WTC11 (cell line): ENCODE data around the gene CNN2.

ENCODE experiments used
- FOXP1 ChIP-seq: sonication (generic); formaldehyde crosslinking; IDR thresholded peaks from 2 replicates; pipeline ENCODE4 v1.8.0; 2022; ENCODE audit warnings: missing genetic modification reagents, mild to moderate bottlenecking, moderate library complexity, borderline replicate concordance
- NR2C2 ChIP-seq: sonication (generic); formaldehyde crosslinking; IDR thresholded peaks from 2 replicates; pipeline ENCODE4 v1.8.0; 2022; ENCODE audit warnings: mild to moderate bottlenecking, missing genetic modification reagents
- RELA ChIP-seq: sonication (generic); formaldehyde crosslinking; IDR thresholded peaks from 2 replicates; pipeline ENCODE4 v1.8.1; 2022; ENCODE audit warnings: missing genetic modification reagents, mild to moderate bottlenecking, borderline replicate concordance
- ZNF219 ChIP-seq: sonication (generic); formaldehyde crosslinking; IDR thresholded peaks from 2 replicates; pipeline ENCODE4 v1.8.0; 2023; ENCODE audit warnings: missing genetic modification reagents, mild to moderate bottlenecking, borderline replicate concordance
- ZNF416 ChIP-seq: fragments of 250-450 bp; sonication (Bioruptor Pico); IDR thresholded peaks from 2 replicates; pipeline ENCODE4 v1.9.0; 2021; ENCODE audit warnings: mild to moderate bottlenecking, inconsistent platforms
- ZNF423 ChIP-seq: fragments of 250-450 bp; sonication (Bioruptor Pico); IDR thresholded peaks from 2 replicates; pipeline ENCODE4 v2.1.2; 2022; ENCODE audit warnings: mild to moderate bottlenecking, moderate library complexity
- TF ChIP-seq, protein P1 (sequence below): fragments of 200-600 bp; IDR thresholded peaks from 2 replicates; pipeline ENCODE4 v1.8.0; 2022; ENCODE audit warnings: antibody characterized with exemption
- TF ChIP-seq, protein P2 (sequence below): sonication (generic); formaldehyde crosslinking; IDR thresholded peaks from 2 replicates; pipeline ENCODE4 v1.8.0; 2022; ENCODE audit warnings: mild to moderate bottlenecking, missing genetic modification reagents
- TF ChIP-seq, protein P3 (sequence below): sonication (generic); formaldehyde crosslinking; IDR thresholded peaks from 2 replicates; pipeline ENCODE4 v1.8.1; 2023; ENCODE audit warnings: mild to moderate bottlenecking, moderate library complexity, missing genetic modification reagents
- TF ChIP-seq, protein P4 (sequence below): sonication (generic); formaldehyde crosslinking; IDR thresholded peaks from 2 replicates; pipeline ENCODE4 v1.8.1; 2022; ENCODE audit warnings: low read depth, missing genetic modification reagents, borderline replicate concordance

DNA sequence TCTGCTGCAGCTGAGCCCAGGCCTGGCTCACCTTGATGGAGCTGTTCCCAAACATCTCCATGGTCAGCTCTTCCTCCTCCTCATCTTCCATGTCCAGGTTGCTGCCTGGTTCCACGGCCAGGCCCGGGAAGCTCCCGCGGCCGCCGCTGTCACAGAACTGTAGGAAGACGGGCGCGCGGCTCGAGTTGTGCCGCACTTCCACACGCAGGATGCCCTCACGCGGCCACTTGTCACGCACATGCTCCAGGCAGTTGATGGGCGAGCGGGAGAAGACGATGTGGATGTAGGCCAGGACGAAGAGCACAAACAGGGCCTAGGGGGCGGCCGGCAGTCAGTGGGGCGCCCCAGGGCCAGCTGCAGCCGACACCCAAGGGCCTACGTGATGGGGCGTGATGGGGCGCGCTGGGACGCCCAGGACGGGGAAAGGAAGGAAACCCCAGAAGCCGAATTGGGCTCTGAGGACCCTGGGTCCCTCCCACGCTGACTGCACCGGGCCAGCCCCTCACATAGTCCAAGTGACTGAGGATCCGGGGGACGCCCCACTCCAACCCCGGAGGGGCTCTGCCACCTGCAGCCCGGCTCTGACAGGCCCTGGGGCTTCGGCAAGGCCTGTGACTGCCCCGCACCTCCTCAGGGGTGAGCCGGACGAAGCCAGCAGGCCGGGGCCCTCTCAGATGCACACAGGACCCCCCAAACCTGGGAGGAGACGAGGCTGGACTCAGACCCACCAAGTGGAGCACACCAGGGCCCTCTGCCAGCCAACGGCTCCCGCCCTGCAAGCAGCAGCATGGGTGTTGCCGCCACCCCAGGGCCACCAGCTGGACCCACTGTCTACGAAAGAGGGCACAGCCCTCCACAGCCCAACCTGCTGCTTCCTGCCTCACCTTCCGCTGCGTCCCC lies 12.0 kb upstream of the CNN2 start:
- no peak for TF ChIP-seq ZNF423 (CRISPR knock-in tag)
- TF ChIP-seq, protein P1, sequence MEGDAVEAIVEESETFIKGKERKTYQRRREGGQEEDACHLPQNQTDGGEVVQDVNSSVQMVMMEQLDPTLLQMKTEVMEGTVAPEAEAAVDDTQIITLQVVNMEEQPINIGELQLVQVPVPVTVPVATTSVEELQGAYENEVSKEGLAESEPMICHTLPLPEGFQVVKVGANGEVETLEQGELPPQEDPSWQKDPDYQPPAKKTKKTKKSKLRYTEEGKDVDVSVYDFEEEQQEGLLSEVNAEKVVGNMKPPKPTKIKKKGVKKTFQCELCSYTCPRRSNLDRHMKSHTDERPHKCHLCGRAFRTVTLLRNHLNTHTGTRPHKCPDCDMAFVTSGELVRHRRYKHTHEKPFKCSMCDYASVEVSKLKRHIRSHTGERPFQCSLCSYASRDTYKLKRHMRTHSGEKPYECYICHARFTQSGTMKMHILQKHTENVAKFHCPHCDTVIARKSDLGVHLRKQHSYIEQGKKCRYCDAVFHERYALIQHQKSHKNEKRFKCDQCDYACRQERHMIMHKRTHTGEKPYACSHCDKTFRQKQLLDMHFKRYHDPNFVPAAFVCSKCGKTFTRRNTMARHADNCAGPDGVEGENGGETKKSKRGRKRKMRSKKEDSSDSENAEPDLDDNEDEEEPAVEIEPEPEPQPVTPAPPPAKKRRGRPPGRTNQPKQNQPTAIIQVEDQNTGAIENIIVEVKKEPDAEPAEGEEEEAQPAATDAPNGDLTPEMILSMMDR: no peak
- no peak for TF ChIP-seq NR2C2 (CRISPR knock-in tag)
- TF ChIP-seq FOXP1 (CRISPR knock-in tag): no peak
- TF ChIP-seq, protein P2, sequence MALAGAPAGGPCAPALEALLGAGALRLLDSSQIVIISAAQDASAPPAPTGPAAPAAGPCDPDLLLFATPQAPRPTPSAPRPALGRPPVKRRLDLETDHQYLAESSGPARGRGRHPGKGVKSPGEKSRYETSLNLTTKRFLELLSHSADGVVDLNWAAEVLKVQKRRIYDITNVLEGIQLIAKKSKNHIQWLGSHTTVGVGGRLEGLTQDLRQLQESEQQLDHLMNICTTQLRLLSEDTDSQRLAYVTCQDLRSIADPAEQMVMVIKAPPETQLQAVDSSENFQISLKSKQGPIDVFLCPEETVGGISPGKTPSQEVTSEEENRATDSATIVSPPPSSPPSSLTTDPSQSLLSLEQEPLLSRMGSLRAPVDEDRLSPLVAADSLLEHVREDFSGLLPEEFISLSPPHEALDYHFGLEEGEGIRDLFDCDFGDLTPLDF: no peak
- TF ChIP-seq ZNF219 (CRISPR knock-in tag): no peak
- no peak for TF ChIP-seq ZNF416 (CRISPR knock-in tag)
- TF ChIP-seq, protein P3, sequence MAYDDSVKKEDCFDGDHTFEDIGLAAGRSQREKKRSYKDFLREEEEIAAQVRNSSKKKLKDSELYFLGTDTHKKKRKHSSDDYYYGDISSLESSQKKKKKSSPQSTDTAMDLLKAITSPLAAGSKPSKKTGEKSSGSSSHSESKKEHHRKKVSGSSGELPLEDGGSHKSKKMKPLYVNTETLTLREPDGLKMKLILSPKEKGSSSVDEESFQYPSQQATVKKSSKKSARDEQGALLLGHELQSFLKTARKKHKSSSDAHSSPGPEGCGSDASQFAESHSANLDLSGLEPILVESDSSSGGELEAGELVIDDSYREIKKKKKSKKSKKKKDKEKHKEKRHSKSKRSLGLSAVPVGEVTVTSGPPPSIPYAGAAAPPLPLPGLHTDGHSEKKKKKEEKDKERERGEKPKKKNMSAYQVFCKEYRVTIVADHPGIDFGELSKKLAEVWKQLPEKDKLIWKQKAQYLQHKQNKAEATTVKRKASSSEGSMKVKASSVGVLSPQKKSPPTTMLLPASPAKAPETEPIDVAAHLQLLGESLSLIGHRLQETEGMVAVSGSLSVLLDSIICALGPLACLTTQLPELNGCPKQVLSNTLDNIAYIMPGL (CRISPR knock-in tag): no peak
- TF ChIP-seq, protein P4, sequence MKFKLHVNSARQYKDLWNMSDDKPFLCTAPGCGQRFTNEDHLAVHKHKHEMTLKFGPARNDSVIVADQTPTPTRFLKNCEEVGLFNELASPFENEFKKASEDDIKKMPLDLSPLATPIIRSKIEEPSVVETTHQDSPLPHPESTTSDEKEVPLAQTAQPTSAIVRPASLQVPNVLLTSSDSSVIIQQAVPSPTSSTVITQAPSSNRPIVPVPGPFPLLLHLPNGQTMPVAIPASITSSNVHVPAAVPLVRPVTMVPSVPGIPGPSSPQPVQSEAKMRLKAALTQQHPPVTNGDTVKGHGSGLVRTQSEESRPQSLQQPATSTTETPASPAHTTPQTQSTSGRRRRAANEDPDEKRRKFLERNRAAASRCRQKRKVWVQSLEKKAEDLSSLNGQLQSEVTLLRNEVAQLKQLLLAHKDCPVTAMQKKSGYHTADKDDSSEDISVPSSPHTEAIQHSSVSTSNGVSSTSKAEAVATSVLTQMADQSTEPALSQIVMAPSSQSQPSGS (CRISPR knock-in tag): no peak
- no peak for TF ChIP-seq RELA (CRISPR knock-in tag)
